Measurements from ENCODE around the gene CPNE7. TPM values are rescaled to one million over a fixed set of nuclear protein-coding genes. Genes with fewer than 3 reads are reported as not detected.

The CPNE7 gene
- total and polyA plus RNA-seq, 9 of the 15 experiments (the other 6 are each of a cell fraction or from before 2014, with no cell fraction given) = 0.30 to 73.4 (median 32.7) TPM

DNA sequence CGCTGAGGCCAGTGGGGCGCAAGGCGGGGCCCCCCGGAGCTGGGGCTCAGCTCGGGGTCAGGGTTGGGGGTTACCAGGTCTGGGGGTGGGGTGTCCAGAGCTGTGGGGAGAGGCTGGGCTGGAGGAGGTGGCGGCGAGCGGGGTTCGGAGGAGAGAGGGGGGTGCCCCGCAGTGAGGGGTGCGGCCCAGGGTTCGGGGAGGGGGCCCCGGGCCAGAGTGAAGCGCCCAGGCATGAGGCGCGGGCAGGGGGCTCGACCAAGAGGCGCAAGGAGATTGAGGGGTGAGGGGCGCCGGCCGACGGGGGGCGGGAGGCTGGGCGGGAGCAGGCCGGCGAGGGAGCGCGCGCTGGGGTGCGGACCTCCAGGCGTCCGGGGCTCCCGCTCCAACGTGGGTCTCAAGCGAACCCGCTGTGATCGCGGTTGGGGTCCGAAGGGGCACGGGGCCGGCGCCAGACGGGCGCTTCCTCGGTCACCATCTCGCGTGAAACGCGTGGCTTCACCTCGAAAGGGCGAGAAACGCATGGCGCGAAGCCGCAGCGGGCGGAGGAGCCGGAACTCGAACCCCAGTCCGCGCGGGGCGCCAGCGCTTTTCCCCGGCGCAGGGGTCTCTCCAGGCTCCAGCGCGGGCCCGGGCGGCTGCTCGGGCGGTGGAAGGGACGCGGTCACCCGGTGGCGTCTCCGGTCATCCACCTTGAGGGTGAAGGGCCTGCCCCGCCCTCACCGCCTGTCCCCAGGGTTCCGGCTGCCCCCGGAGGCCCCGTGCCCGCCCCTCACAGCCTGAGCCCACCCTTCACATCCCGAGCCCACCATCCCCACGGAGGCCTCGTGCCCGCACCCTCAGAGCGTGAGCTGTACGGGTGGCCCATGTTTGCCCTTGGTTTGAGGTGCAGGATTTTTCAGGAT lies 846 bp downstream of the CPNE7 start (continued):
- TF ChIP-seq, protein P1, sequence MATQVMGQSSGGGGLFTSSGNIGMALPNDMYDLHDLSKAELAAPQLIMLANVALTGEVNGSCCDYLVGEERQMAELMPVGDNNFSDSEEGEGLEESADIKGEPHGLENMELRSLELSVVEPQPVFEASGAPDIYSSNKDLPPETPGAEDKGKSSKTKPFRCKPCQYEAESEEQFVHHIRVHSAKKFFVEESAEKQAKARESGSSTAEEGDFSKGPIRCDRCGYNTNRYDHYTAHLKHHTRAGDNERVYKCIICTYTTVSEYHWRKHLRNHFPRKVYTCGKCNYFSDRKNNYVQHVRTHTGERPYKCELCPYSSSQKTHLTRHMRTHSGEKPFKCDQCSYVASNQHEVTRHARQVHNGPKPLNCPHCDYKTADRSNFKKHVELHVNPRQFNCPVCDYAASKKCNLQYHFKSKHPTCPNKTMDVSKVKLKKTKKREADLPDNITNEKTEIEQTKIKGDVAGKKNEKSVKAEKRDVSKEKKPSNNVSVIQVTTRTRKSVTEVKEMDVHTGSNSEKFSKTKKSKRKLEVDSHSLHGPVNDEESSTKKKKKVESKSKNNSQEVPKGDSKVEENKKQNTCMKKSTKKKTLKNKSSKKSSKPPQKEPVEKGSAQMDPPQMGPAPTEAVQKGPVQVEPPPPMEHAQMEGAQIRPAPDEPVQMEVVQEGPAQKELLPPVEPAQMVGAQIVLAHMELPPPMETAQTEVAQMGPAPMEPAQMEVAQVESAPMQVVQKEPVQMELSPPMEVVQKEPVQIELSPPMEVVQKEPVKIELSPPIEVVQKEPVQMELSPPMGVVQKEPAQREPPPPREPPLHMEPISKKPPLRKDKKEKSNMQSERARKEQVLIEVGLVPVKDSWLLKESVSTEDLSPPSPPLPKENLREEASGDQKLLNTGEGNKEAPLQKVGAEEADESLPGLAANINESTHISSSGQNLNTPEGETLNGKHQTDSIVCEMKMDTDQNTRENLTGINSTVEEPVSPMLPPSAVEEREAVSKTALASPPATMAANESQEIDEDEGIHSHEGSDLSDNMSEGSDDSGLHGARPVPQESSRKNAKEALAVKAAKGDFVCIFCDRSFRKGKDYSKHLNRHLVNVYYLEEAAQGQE (IDR thresholded peaks at IDR 0.05; ENCODE audit: borderline replicate concordance) = no peak
- TF ChIP-seq, protein P1 (CRISPR knock-in tag; IDR thresholded peaks at IDR 0.05; ENCODE audit: low read depth) = no peak
- TF ChIP-seq NCOA4 (IDR thresholded peaks at IDR 0.05; ENCODE audit: partially characterized antibody) = no peak
- no peak for TF ChIP-seq ZNF695 (CRISPR knock-in tag; IDR thresholded peaks at IDR 0.05)
- TF ChIP-seq TSC22D4 (tag; IDR thresholded peaks at IDR 0.05) = no peak
- TF ChIP-seq PHTF2 (CRISPR knock-in tag; IDR thresholded peaks at IDR 0.05) = no peak
- no peak for TF ChIP-seq FOXJ3 (CRISPR knock-in tag; IDR thresholded peaks at IDR 0.05)
- no peak for TF ChIP-seq FOXA1 (IDR thresholded peaks at IDR 0.05; ENCODE audit: borderline replicate concordance)
- TF ChIP-seq ZNF263 (CRISPR knock-in tag; IDR thresholded peaks at IDR 0.05; ENCODE audit: borderline replicate concordance) = no peak
- TF ChIP-seq POLR2AphosphoS2 (IDR thresholded peaks at IDR 0.05; ENCODE audit: low read length) = no peak
- no peak for TF ChIP-seq EP300 (IDR thresholded peaks at IDR 0.05; ENCODE audit: low read length)
- TF ChIP-seq, protein P2, sequence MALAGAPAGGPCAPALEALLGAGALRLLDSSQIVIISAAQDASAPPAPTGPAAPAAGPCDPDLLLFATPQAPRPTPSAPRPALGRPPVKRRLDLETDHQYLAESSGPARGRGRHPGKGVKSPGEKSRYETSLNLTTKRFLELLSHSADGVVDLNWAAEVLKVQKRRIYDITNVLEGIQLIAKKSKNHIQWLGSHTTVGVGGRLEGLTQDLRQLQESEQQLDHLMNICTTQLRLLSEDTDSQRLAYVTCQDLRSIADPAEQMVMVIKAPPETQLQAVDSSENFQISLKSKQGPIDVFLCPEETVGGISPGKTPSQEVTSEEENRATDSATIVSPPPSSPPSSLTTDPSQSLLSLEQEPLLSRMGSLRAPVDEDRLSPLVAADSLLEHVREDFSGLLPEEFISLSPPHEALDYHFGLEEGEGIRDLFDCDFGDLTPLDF (CRISPR knock-in tag; IDR thresholded peaks at IDR 0.05) = no peak
- TF ChIP-seq, protein P3, sequence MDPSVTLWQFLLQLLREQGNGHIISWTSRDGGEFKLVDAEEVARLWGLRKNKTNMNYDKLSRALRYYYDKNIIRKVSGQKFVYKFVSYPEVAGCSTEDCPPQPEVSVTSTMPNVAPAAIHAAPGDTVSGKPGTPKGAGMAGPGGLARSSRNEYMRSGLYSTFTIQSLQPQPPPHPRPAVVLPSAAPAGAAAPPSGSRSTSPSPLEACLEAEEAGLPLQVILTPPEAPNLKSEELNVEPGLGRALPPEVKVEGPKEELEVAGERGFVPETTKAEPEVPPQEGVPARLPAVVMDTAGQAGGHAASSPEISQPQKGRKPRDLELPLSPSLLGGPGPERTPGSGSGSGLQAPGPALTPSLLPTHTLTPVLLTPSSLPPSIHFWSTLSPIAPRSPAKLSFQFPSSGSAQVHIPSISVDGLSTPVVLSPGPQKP (CRISPR knock-in tag; IDR thresholded peaks at IDR 0.05) = no peak
- TF ChIP-seq HDGF (IDR thresholded peaks at IDR 0.05) = no peak
- no peak for TF ChIP-seq SMARCB1 (IDR thresholded peaks at IDR 0.05; ENCODE audit: insufficient read length, low read depth)
- TF ChIP-seq SAFB (IDR thresholded peaks at IDR 0.05; ENCODE audit: borderline replicate concordance, low read depth, low read length) = peak; percentile 84
- no peak for TF ChIP-seq STAT5B (CRISPR knock-in tag; IDR thresholded peaks at IDR 0.05)
- no peak for TF ChIP-seq PRMT5 (CRISPR knock-in tag; IDR thresholded peaks at IDR 0.05)
- TF ChIP-seq, protein P4, sequence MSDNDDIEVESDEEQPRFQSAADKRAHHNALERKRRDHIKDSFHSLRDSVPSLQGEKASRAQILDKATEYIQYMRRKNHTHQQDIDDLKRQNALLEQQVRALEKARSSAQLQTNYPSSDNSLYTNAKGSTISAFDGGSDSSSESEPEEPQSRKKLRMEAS (CRISPR knock-in tag; IDR thresholded peaks at IDR 0.05) = 0 out of 2 replicates have a peak, but pooled peaks have one; percentile 3

Measured in K562 (cell line).